ENCODE measurements around the gene CYSTM1. TPM values are rescaled to one million over a fixed set of nuclear protein-coding genes. Genes with fewer than 3 reads are reported as not detected.
"Not testable (repeated sequence)": the region's sequence is repeated elsewhere in the genome, so short reads cannot be mapped to it uniquely, and the experiment has no call there.

Gene CYSTM1
- total and polyA plus RNA-seq, 2 donors, result 7.8 to 65.2 TPM

DNA sequence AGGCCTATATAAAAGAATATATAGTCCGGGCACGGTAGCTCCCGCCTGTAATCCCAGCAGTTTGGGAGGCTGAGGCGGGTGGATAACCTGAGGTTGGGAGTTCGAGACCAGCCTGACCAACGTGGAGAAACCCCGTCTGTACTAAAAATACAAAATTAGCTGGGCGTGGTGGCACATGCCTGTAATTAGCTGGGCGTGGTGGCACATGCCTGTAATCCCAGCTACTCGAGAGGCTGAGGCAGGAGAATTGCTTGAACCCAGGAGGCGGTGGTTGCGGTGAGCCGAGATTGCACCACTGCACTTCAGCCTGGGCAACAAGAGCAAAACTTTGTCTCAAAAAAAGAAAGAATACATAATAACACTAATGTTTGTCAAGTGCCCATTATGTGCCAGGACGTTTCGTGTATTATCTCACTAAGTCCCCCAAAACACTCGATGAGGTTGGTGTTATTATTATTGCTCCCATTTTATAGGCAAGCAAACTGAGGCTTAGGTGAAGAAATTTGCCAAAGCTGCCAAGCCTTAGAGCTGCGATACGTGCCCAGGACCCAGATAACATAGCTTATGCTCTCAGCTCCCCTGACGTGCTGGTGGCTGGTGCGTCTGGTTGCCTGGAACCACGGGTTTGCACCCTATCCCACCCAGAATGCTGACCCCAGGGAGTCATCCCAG is 20.1 kb upstream of the CYSTM1 start:
- not testable (repeated sequence) for H3K36me3 ChIP-seq (ENCODE audit: insufficient read depth); DNase-seq (ENCODE audit: extremely low spot score); H3K27ac ChIP-seq (ENCODE audit: low read depth); H3K4me1 ChIP-seq (ENCODE audit: insufficient read depth); H3K4me3 ChIP-seq (ENCODE audit: low read depth, low read length)
- WGBS, result 86% methylated on average over 21 of the region's 21 CpGs

DNA sequence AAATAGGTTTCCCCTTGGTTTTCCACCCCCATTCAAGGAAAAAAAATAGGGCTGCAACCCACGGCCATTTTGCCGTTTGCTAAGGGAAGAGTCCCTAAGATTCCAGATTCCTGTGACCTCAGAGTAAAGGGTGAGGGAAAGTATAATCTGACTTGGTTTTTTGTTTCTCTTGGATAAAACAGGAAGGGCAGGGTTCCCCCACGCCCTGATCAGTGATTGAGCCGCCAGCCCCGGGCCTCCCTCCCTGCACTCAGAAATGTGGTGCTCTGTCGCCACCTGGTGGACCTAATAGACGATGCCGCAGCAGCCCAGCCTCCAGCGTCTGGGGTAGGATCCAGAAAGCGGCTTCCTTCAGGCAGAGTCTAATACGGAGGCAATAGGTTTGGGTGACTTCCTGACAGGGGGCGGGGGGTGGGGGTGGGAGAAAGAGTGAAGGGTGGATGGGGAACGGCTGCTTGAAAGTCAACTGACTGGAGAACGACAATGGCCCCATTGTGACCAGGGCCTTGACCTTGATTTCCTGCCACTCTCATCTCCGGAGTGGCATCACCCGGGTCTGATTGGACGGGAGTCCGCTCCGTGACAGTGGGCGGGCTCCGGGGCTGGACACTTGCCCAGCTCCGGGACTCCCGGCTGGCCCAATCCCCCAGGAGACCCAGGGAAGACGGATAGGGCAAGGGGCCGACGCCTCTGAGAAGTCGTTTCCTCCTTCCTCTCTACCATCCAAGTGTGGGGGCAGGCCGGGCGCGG is 17.8 kb upstream of the CYSTM1 start:
- DNase-seq (ENCODE audit: extremely low spot score), result peak; percentile 78
- no peaks in the 10 kb centered on the region for H3K4me1 ChIP-seq (ENCODE audit: insufficient read depth)
- WGBS, result 4% methylated on average over 30 of the region's 30 CpGs
- H3K27ac ChIP-seq (ENCODE audit: low read depth), result no peak overlapping the region
- no peaks in the 10 kb centered on the region for H3K36me3 ChIP-seq (ENCODE audit: insufficient read depth)
- no peak overlapping the region for H3K4me3 ChIP-seq (ENCODE audit: low read depth, low read length)

DNA sequence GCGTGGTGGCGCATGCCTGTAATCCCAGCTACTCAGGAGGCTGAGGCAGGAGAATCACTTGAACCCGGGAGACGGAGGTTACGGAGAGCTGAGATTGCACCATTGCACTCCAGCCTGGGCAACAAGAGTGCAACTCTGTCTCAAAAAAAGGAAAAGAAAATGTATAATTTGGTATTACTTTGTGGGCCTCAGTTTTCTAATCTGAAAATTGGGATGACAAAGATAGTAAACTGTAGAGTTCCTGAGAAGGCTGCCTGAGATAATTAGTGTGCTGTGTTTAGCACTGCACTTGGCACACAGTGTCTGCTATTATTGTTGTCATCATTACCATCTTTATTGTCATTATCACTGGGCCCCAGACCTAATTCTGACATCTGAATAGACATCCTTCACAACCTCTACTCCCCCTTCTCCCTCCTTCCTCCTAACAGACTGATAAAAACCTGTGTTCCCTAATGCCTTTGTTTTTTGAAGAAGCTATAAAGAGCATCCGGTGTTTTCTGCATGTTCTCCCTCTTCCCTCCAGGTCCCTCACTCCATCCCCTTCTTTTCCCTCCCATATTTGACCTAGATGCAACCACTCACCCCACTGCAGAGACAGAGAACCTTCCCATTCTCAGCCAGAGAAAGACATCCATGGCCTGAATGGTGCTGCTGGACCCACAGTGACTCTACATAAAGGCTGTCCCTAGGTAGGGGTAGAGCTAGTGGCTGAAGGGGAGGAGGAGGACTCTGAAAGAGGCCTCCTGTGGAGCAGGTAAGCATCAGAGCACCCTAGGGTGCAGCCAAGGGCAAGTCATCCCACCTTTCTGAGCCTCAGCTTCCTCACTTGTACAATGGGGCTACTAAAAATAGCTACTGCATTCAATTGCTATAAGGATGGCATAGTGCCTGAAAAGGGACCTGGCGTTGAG is 15.7 kb upstream of the CYSTM1 start:
- Histone ChIP-seq H3K4me3 (ENCODE audit: low read depth, low read length) (no peak overlapping the region), H3K36me3 (ENCODE audit: insufficient read depth) (no peaks in the 10 kb centered on the region), H3K27ac (ENCODE audit: low read depth) (no peak overlapping the region), H3K4me1 (ENCODE audit: insufficient read depth) (no peaks in the 10 kb centered on the region)
- no peak for DNase-seq (ENCODE audit: extremely low spot score)
- 77% methylated on average over 7 of the region's 7 CpGs for WGBS

DNA sequence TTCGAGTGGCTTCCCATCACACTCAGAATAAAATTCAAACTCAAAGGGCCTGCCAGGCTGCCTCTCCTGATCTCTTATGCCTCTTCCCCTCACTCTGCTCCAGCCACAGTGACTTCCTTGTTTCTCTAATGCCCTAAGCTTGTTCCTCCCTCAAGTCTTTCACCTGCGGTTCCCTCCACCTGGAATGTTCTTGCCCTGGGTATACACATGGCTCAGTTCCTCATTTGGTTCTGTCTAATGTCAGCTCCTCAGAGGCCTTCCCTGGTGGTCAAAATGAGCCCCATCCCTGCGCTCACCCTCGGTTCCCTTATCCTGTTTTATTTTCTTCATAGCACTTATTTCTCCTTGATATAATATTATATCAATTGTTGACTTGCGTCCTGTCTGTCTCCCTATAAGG is 12.7 kb upstream of the CYSTM1 start:
- WGBS, result 84% methylated on average over 5 of the region's 5 CpGs
- Histone ChIP-seq H3K4me1 (ENCODE audit: insufficient read depth) (no peaks in the 10 kb centered on the region), H3K4me3 (ENCODE audit: low read depth, low read length) (no peak overlapping the region), H3K36me3 (ENCODE audit: insufficient read depth) (no peaks in the 10 kb centered on the region), H3K27ac (ENCODE audit: low read depth) (peak overlapping the region; percentile 54)
- no peak for DNase-seq (ENCODE audit: extremely low spot score)

DNA sequence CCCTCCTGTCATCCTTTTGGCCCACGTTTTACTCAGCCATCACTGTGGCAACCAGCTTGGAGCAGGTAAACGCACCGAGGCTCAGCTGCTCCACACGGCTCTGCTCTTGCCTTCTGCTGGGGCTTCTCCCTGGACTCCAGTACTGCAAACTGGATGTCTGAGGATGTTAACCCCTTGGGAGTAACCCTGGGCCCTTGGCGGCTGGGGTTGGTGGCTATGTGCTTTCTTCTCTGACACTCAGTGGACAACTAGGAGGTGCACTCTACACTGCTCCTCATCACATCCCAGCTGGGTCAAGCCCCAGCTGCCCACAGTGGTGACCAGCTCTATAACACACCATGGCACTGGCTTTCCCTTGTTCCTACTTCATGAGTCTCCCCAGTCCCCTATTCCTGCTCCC is 12.2 kb upstream of the CYSTM1 start:
- Histone ChIP-seq H3K27ac (ENCODE audit: low read depth) (no peak overlapping the region), H3K36me3 (ENCODE audit: insufficient read depth) (no peaks in the 10 kb centered on the region), H3K4me1 (ENCODE audit: insufficient read depth) (no peaks in the 10 kb centered on the region), H3K4me3 (ENCODE audit: low read depth, low read length) (no peak overlapping the region)
- no peak for DNase-seq (ENCODE audit: extremely low spot score)
- 66% methylated on average over 5 of the region's 5 CpGs for WGBS

DNA sequence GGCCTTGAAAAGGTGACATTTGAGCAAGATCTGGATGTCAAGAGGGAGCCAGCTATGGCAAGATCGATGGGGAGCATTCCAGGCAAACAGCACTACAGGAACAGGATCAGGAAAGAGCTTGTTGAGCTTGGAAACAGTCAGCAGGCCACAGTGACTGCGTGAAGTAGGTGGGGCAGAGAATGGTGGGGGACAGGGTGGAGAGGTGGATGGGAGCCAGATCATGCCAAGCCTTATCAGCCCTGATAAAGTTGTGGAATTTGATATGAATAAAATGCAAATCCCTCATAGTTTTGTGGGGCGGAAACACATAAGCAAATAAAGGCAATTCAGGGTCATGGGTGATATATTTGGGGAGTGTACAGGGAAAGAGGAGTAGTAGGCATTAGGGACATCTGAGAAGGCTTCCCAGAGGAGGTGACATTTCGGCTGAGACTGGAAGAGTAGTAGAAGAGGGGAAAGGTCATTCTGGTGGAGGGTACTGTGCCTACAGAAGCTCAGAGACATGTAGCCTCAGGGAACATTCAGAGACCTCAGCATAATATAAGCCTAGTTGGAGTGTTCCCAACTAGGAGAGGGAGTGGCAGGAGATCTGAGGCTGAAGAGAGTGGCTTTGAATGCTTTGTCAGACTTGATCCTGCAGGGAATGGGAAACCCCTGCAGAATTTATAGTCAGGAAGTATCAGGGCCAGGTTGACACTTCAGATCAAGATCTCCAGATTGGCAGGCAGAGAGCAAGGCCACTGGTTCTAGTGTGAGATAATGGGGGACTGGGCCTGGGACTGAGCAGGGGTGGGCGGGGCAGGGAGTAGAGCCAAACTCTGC is 9.7 kb upstream of the CYSTM1 start:
- no peak overlapping the region for H3K27ac ChIP-seq (ENCODE audit: low read depth)
- 77% methylated on average over 5 of the region's 5 CpGs for WGBS
- no peaks in the 10 kb centered on the region for H3K36me3 ChIP-seq (ENCODE audit: insufficient read depth)
- H3K4me3 ChIP-seq (ENCODE audit: low read depth, low read length), result no peak overlapping the region
- no peaks in the 10 kb centered on the region for H3K4me1 ChIP-seq (ENCODE audit: insufficient read depth)
- DNase-seq (ENCODE audit: extremely low spot score), result no peak

DNA sequence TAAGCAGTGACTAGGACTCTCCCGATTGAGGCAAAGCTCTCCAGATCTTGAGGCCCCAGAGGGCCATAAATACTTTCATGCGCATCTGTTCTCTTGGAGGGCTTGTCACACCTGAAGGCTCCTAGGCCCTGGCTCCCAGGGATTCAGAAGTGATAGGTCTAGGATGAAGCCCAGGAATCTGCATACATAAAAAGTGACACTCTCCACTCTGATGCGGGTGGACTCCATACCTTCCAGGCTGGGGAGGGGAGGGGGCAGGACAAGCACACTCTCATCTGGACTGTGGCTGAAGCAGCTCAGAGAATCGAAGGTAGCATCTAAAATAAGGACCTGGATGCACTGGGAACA is 9.1 kb upstream of the CYSTM1 start:
- H3K4me3 ChIP-seq (ENCODE audit: low read depth, low read length), result no peak overlapping the region
- no peaks in the 10 kb centered on the region for H3K4me1 ChIP-seq (ENCODE audit: insufficient read depth)
- no peak overlapping the region for H3K27ac ChIP-seq (ENCODE audit: low read depth)
- DNase-seq (ENCODE audit: extremely low spot score), result no peak
- no peaks in the 10 kb centered on the region for H3K36me3 ChIP-seq (ENCODE audit: insufficient read depth)
- 61% methylated on average over 4 of the region's 4 CpGs for WGBS

DNA sequence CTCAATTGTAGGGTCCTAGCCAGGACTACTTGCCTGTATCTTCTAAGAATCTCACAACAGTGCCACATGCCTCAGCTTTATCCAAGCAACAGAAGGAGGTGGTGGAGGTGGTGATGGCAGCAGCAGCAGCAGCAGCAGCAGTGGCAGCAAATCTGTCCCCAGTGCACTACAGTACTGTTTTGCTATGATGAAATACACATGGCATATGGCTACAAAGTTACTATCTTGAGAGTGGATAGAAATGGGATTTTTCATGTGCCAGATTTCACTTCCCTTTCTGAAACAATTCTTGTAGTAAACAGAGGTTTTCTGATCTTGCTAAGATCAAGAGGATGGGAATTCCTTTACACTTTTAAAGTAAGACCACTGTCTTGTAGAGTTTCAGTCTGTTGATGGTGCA is 8.1 kb upstream of the CYSTM1 start:
- Histone ChIP-seq H3K4me3 (ENCODE audit: low read depth, low read length) (no peak overlapping the region), H3K4me1 (ENCODE audit: insufficient read depth) (no peaks in the 10 kb centered on the region), H3K27ac (ENCODE audit: low read depth) (no peak overlapping the region), H3K36me3 (ENCODE audit: insufficient read depth) (no peaks in the 10 kb centered on the region)
- no peak for DNase-seq (ENCODE audit: extremely low spot score)

DNA sequence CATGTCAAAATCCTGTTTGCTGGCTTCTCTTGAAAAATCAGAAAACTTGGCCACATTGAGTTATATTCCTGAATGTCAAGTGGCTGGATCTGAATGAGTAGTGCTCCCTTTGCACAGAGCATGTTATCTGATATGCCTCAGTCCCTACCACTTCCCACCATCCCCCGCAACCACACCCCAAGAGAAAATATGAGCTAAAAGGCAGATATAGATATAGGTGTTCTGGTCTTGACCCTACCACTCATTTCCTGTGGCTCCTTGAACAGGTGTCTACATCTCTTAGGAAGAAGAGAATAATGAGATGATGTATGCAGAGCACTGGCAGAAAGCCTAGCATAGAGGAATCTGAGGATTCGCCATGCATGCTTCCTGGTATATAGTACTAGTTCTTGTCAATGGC is 6.6 kb upstream of the CYSTM1 start:
- Histone ChIP-seq H3K36me3 (ENCODE audit: insufficient read depth) (no peaks in the 10 kb centered on the region), H3K4me3 (ENCODE audit: low read depth, low read length) (no peak overlapping the region), H3K4me1 (ENCODE audit: insufficient read depth) (no peaks in the 10 kb centered on the region), H3K27ac (ENCODE audit: low read depth) (no peak overlapping the region)
- WGBS, result 90% methylated on average over 2 of the region's 2 CpGs
- no peak for DNase-seq (ENCODE audit: extremely low spot score)

DNA sequence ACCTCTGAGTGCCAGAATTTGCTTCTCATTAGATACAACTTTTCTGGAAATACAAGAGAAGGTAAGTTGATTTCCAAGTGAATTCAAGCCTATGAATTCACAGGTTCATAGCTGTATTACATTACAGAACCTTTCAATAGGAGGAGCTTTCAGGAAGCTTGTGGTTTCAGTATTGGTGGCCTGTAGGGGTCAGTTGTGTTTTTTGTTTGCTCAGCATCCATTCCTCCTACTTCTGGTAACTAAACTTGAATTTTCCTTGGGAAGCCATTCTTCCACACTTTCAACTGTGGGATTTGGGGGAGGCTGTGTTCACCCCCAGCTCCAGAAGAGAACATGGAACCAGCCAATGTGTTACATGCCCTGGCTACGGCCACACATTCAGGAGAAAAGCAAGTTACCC is 5.6 kb upstream of the CYSTM1 start:
- no peak overlapping the region for H3K27ac ChIP-seq (ENCODE audit: low read depth)
- WGBS, result 92% methylated on average over 1 of the region's 1 CpG
- no peak for DNase-seq (ENCODE audit: extremely low spot score)

DNA sequence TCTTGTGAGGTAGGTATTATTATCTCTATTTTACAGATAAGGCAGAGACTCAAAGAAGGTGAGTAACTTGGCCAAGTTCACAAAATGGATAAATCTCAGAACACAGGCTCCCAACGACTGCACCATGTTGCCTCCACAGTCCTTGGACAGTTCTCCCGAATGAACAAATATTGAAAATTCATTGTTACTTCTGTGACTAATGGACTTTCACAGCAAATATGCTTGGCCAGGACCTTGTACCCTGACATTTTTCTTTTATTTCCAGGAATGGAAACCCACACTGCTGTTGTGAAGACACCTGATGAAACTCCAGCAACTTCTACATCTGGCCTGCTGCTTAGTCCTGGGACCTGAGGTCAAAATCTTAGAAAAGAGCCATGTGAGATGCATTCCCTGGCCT is 2.5 kb upstream of the CYSTM1 start:
- no peak for DNase-seq (ENCODE audit: extremely low spot score)
- no peak overlapping the region for H3K27ac ChIP-seq (ENCODE audit: low read depth)
- no peaks in the 10 kb centered on the region for H3K36me3 ChIP-seq (ENCODE audit: insufficient read depth)
- peaks cover 1% of the 10 kb centered on the region for H3K4me1 ChIP-seq (ENCODE audit: insufficient read depth)
- H3K4me3 ChIP-seq (ENCODE audit: low read depth, low read length), result no peak overlapping the region
- WGBS, result 85% methylated on average over 2 of the region's 2 CpGs

More for the DNA sequence above, 5.6 kb upstream of the CYSTM1 start:
- Histone ChIP-seq H3K4me3 (ENCODE audit: low read depth, low read length) (no peak overlapping the region), H3K4me1 (ENCODE audit: insufficient read depth) (no peaks in the 10 kb centered on the region), H3K36me3 (ENCODE audit: insufficient read depth) (no peaks in the 10 kb centered on the region)

DNA sequence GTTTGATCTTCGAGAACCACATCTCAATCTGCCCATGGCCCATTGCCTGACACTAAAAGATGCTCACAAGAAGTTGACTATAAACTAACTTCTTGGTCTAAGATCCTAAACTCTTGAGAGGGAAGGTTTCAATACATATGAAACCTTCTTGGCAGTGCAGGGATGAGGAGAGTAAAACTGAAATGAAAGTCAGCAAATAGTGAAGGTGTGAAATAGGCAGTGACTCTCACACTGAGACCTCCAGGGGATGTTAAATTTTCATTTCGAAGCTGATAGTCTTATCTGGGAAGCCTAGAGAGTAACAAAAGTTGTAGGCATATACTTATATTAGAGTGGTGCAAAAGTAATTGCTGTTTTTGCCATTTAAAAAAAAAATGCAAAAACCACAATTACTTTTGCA is 974 bp upstream of the CYSTM1 start:
- Histone ChIP-seq H3K36me3 (ENCODE audit: insufficient read depth) (no peaks in the 10 kb centered on the region), H3K4me1 (ENCODE audit: insufficient read depth) (peaks cover 2% of the 10 kb centered on the region), H3K27ac (ENCODE audit: low read depth) (no peak overlapping the region), H3K4me3 (ENCODE audit: low read depth, low read length) (no peak overlapping the region)
- DNase-seq (ENCODE audit: extremely low spot score), result no peak
- WGBS, result 89% methylated on average over 2 of the region's 2 CpGs

DNA sequence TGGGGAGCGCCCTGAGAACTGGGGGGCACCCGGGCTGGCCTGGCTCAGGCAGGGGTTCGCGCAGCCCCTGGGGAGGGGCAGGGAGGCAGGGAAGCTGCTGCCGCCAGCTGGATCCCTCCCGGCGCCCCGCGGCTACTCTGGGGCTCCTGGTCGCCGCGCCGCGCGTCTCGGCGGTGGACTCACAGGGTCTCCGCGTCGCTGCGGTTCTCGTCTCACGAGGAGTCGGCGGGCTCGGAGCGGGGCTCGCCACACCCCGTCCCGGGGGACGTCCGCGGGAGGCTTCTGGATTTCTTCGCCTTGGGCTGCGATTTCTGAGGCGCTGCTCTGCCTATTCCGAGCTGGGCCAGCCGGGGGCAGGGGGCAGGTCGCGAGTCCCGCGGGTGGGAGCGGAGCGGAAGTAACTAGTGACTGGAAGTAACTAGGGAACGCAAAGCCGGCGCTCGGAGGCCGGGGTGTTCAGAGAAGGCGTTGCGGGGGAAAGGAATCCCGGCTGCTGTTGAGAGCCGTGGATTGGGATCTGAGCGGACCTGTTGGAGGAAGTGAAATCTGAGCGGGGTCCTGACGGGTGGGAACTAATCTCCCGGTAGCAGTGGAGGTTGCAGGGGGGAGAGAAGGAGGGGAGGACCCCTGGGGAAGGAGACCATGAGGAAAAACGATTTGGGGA is 511 bp downstream of the CYSTM1 start:
- under 1% methylated on average over 58 of the region's 58 CpGs for WGBS
- H3K4me3 ChIP-seq (ENCODE audit: low read depth, low read length), result peak overlapping the region; percentile 75
- DNase-seq (ENCODE audit: extremely low spot score), result no peak
- peak overlapping the region; percentile 92 for H3K27ac ChIP-seq (ENCODE audit: low read depth)
- H3K4me1 ChIP-seq (ENCODE audit: insufficient read depth), result peaks cover 2% of the 10 kb centered on the region
- no peaks in the 10 kb centered on the region for H3K36me3 ChIP-seq (ENCODE audit: insufficient read depth)

Measured in urinary bladder (tissue), 4 donors.